IPS-20b (cell line): ENCODE data around the gene OR2AG2.

Source experiments
- H3K27ac ChIP-seq: one replicate; pipeline ENCODE4 v1.5.1; 2013; ENCODE audit warnings: low read length
- H3K27me3 ChIP-seq: 2 replicates; pipeline ENCODE4 v1.6.1; 2013; ENCODE audit warnings: mild to moderate bottlenecking, low read length, inconsistent platforms; ENCODE audit not compliant: insufficient read depth
- H3K36me3 ChIP-seq: 2 replicates; pipeline ENCODE4 v1.6.1; 2013; ENCODE audit warnings: low read depth, mild to moderate bottlenecking, inconsistent platforms, low read length, moderate library complexity; ENCODE audit not compliant: insufficient read depth
- H3K4me1 ChIP-seq: 2 replicates; pipeline ENCODE4 v1.6.1; 2013; ENCODE audit warnings: mild to moderate bottlenecking, control low read depth, inconsistent platforms, low read length, moderate library complexity; ENCODE audit not compliant: insufficient read depth
- H3K4me3 ChIP-seq: 2 replicates; pipeline ENCODE4 v1.5.1; 2013; ENCODE audit warnings: mild to moderate bottlenecking, low read length, inconsistent platforms
- H3K9ac ChIP-seq: 2 replicates; pipeline ENCODE4 v1.6.1; 2013; ENCODE audit warnings: low read depth, mild to moderate bottlenecking, inconsistent platforms, low read length, moderate library complexity
- H3K9me3 ChIP-seq: 2 replicates; pipeline ENCODE4 v1.6.1; 2013; ENCODE audit warnings: mild to moderate bottlenecking, low read depth, low read length, inconsistent platforms; ENCODE audit not compliant: insufficient read depth

OR2AG2 gene

DNA sequence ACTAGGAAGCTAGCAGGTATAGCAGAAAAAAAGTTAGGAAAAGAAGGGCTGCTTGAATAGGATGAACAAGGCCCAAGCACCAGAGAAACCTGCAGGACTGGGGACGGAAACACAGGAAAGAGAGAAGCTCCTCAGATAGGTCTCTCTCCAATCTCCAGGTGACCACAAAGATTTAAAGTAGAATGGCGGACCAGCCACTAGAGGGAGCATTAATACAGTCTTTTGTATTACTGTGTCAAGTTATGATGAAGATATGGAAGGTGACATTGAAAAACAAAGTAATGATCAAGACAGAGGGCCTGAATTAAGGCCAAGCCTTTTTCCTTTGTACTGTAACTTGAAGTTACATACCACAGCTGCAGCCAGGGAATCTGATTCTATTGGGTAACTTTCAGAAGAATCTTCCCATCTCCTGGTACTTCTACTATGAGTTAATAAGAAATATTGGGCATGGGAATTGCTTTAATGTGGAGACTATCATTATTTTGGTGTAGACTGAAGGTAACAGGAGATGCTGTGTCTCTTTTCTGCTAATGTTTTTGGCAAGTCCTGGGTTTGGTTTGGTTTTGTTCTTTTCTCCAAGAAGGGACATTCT lies 33.8 kb downstream of the OR2AG2 start:
- no peaks in the 10 kb centered on the region for H3K36me3 ChIP-seq
- no peaks in the 10 kb centered on the region for H3K27me3 ChIP-seq
- no peak overlapping the region for H3K9ac ChIP-seq
- H3K4me1 ChIP-seq: no peaks in the 10 kb centered on the region
- H3K27ac ChIP-seq: no peak overlapping the region
- no peak overlapping the region for H3K4me3 ChIP-seq
- H3K9me3 ChIP-seq: no peaks in the 10 kb centered on the region

DNA sequence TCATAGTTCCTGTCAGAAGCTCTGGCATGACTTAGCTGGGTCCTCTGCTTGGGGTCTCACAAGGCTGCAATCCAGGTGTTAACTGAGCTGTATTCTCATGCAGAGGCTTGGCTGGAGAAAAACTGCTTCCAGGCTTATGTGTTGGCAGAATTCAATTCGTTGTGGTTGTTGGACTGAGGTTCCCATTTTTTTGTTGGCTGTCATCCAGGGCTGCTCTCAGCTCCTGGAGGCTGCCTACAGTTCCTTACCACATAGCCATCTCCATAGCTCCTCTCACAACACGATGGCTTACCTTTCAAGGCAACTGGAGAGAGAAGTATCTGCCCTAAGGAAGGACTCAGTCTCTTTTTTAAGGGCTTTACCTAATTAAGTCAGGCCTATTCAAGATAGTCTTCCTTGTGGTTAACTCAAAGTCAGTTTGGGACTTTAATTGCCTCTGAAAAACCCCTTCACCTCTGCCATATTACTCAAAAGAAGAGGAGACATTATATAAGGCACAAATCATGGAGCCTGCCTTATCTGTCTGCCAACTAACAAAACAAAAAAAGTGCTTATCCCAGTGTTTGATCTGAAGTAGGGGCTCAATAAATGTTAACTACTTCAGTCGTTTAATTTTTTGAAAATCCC lies 35.2 kb downstream of the OR2AG2 start:
- no peaks in the 10 kb centered on the region for H3K27me3 ChIP-seq
- H3K27ac ChIP-seq: no peak overlapping the region

DNA sequence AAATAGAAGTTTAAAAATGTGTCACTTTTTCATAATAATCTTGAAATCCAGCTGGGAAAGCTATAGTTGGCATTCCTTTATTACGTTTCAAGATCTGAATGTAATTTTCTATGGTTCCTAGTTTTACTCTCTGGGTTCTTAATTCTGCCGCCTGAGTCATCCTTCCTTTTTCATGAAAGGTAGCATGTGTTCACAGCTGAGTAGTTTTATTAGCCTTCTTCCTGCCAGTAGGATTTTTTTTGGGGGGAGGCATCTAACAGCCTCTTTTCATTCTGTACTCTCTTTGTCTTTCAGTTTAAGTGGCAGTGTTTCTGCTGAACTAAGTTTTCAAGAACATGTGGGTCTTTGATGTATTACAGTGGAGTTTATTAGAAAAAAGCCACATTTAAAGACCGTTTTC lies 36.5 kb downstream of the OR2AG2 start:
- no peak overlapping the region for H3K9ac ChIP-seq
- no peaks in the 10 kb centered on the region for H3K9me3 ChIP-seq
- H3K27me3 ChIP-seq: no peaks in the 10 kb centered on the region
- H3K4me1 ChIP-seq: no peaks in the 10 kb centered on the region
- H3K4me3 ChIP-seq: no peak overlapping the region
- no peak overlapping the region for H3K27ac ChIP-seq
- no peaks in the 10 kb centered on the region for H3K36me3 ChIP-seq

More for the DNA sequence above, 35.2 kb downstream of the OR2AG2 start:
- H3K4me3 ChIP-seq: no peak overlapping the region
- no peaks in the 10 kb centered on the region for H3K4me1 ChIP-seq
- no peak overlapping the region for H3K9ac ChIP-seq
- no peaks in the 10 kb centered on the region for H3K36me3 ChIP-seq
- H3K9me3 ChIP-seq: no peaks in the 10 kb centered on the region

DNA sequence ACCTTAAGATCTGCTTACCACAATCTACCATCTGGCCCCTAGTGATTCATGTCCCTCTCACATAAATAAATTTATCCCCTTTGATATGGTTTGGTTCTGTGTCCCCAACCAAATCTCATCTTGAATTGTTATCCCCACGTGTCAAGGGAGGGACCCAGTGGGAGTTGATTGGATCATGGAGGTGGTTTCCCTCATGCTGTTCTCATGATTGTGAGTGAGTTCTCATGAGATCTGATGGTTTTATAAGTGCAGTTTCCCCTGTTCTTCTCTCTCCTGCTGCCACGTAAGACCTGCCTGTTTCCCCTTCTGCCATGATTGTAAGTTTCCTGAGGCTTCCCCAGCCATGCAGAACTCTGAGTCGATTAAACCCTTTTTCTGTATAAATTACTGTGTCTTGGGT lies 37.2 kb downstream of the OR2AG2 start:
- no peak overlapping the region for H3K27ac ChIP-seq
- no peaks in the 10 kb centered on the region for H3K27me3 ChIP-seq
- no peak overlapping the region for H3K4me3 ChIP-seq
- H3K4me1 ChIP-seq: no peaks in the 10 kb centered on the region
- no peaks in the 10 kb centered on the region for H3K9me3 ChIP-seq
- no peak overlapping the region for H3K9ac ChIP-seq
- no peaks in the 10 kb centered on the region for H3K36me3 ChIP-seq

DNA sequence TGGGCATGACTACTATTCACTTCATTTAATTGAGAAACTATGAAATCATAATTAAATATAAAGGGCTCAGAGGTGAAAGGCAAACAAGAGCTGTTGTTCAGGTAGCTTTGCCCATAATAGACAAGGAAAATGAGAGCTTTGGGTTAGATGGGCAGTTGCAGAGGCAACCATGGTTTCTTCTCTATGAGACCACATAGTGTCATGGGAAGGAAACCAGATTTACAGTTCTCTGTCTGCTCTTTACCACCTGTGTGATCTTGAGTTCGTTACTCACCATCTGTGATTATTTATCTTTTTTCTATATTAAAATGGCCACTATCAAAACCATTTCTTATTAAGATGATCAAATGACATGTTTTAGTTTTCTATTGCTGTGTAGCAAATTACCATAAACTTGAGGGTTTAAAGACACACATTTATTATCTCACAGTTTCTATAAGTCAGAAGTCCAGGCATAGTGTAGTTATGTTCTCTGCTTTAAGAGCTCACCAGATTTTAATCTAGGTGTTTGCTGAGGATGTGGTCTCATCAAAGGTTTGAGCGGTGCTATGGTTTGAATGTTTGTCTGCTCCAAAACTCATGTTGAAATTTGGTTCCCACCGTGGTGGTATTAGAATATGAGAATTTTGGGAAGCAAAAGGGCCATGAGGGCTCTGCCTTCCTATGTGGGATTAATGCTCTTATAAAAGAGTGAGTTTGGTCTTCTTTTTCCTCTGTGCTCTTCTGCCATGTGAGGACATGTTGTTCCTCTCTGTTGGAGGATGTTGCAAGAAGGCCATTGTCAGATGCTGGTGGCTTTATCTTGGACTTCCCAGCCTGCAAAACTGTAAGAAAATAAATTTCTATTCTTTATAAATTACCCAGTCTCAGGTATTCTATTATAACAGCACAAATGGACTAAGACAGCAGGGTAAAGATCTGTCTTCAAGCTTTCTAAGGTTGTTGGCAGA lies 38.2 kb downstream of the OR2AG2 start:
- Histone ChIP-seq H3K27ac (no peak overlapping the region), H3K36me3 (no peaks in the 10 kb centered on the region), H3K4me1 (no peaks in the 10 kb centered on the region), H3K4me3 (no peak overlapping the region), H3K9me3 (no peaks in the 10 kb centered on the region), H3K27me3 (no peaks in the 10 kb centered on the region), H3K9ac (no peak overlapping the region)

DNA sequence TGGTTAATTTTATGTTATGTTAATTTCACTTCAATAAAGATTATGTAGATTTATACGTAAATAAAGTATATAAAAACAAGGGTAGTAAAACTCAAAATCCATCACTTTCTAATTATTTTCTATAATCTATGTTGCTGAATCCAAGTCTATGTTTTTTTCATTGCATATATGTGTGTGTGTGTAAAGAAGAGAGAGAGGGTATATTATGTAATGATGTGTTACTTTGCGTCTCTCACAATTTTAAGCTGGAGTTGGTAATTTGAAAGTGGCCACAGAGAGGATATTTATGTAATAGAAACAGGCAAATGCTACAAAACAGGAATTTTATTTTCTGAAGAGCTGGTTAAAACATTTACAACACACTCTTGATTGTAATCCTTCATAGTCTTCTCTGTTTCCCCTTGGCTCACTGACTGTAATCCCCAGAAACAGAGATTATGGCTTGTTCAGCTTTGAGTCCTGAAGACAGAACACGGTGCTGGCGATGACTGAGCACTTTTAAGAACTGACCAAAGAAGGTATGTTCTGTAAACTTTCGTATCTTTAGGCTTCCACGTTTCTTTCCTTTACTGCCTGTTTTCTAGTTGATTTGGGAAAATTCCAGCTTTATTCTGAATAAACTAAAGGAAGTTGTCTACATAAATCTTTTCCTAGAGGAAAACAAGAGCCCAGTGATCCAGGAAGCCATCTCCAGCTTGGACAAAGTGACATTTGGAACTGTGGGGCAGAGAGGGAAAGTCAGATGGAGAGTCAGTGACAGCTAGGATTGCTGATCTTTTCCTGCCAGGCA lies 43.6 kb downstream of the OR2AG2 start:
- no peak overlapping the region for H3K9ac ChIP-seq

DNA sequence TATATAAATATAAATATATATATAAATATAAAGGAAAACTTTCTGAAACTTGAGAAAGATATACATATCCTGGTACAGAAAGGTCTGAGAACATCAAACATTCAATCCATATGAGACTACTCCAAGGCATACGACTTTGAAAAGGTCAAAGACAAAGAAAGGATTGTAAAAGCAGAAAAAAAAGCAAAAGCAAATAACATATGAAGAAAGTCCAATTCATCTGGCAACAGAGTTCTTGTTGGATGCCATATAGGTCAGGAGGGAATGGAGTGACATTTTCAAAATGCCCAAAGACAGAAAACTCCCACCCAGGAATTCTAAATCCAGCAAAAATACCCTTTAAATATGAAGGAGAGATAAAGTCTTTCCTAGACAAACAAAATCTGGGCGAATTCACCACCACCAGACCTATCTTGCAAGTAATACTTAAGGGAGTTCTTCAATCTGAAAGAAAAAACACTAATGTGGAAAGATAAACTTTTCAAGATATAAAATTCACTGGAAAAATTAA lies 46.3 kb downstream of the OR2AG2 start:
- H3K9ac ChIP-seq: no peak overlapping the region
- no peaks in the 10 kb centered on the region for H3K9me3 ChIP-seq
- no peak overlapping the region for H3K4me3 ChIP-seq
- H3K27ac ChIP-seq: no peak overlapping the region
- no peaks in the 10 kb centered on the region for H3K4me1 ChIP-seq
- H3K27me3 ChIP-seq: no peaks in the 10 kb centered on the region
- H3K36me3 ChIP-seq: no peaks in the 10 kb centered on the region

More for the DNA sequence above, 43.6 kb downstream of the OR2AG2 start:
- H3K36me3 ChIP-seq: no peaks in the 10 kb centered on the region
- H3K4me1 ChIP-seq: no peaks in the 10 kb centered on the region
- no peaks in the 10 kb centered on the region for H3K27me3 ChIP-seq
- H3K9me3 ChIP-seq: no peaks in the 10 kb centered on the region
- no peak overlapping the region for H3K27ac ChIP-seq
- no peak overlapping the region for H3K4me3 ChIP-seq

DNA sequence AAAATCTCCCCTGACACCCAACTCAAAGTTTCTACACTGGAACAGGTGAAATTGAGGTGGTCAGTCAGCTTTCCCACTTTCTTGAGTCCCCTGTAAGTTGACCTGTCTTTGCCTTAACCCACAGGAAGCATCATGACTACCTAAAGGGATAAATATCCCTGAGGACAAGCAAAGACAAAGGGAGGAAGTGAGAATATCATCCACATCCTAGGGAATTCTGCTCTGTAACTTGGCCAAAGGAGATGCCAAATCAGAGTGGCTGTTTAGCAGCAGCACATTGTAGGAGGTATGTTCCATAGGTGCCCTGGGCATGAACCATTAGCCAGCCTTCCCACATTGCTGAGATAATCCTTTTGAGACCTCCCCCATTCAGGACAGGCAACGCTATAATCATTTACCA lies 47.8 kb downstream of the OR2AG2 start:
- no peaks in the 10 kb centered on the region for H3K36me3 ChIP-seq
- no peak overlapping the region for H3K9ac ChIP-seq
- H3K27me3 ChIP-seq: no peaks in the 10 kb centered on the region
- no peaks in the 10 kb centered on the region for H3K9me3 ChIP-seq
- no peak overlapping the region for H3K4me3 ChIP-seq
- H3K27ac ChIP-seq: no peak overlapping the region
- H3K4me1 ChIP-seq: no peaks in the 10 kb centered on the region

DNA sequence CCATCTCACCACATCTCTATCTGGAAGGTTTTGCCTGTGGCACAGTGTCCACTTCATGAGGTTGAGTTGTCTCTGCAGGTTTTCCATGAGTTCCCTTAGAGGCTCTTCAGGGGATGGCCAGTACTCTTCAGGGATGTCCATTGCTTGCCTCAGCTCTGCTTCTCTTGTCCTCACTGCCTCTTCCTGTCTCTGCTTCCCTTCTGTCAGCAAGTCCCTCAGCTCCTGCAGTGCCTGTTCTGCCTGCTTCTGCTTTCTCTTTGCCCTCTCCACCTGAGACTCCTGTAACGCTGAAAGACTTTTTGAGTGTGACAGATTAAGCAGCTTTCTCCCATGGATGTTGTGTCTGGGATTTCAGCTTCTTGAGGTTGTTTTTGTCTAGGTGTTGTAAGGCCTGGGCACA lies 50.4 kb downstream of the OR2AG2 start:
- H3K27me3 ChIP-seq: no peaks in the 10 kb centered on the region
- no peak overlapping the region for H3K9ac ChIP-seq
- H3K27ac ChIP-seq: no peak overlapping the region
- H3K9me3 ChIP-seq: peaks cover 6% of the 10 kb centered on the region; the same call in 1 of the 2 replicates
- H3K4me1 ChIP-seq: no peaks in the 10 kb centered on the region
- no peak overlapping the region for H3K4me3 ChIP-seq
- no peaks in the 10 kb centered on the region for H3K36me3 ChIP-seq

DNA sequence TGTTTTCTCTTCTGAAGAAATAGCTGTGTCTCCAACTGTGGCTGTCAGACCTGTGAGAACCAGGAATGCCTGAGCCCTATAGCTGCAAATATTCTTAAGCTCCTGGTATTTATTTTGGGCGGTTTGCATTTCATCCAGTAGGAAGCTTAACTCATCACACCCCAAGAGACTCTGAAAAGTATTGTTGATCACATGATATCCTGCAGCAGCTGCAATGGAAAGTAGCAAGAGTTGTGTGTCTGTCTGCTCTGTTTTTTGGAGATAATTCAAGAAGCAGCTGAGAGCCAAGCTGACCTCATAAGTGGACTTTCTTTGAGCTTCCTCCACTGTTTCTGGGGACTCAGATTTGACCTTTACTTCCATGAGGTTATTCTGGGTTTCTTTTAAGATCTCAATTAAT lies 52.2 kb downstream of the OR2AG2 start:
- no peak overlapping the region for H3K4me3 ChIP-seq
- H3K27ac ChIP-seq: no peak overlapping the region
- no peaks in the 10 kb centered on the region for H3K4me1 ChIP-seq
- no peaks in the 10 kb centered on the region for H3K27me3 ChIP-seq
- H3K9me3 ChIP-seq: peaks cover 7% of the 10 kb centered on the region; the same call in 1 of the 2 replicates
- H3K36me3 ChIP-seq: no peaks in the 10 kb centered on the region
- H3K9ac ChIP-seq: no peak overlapping the region

DNA sequence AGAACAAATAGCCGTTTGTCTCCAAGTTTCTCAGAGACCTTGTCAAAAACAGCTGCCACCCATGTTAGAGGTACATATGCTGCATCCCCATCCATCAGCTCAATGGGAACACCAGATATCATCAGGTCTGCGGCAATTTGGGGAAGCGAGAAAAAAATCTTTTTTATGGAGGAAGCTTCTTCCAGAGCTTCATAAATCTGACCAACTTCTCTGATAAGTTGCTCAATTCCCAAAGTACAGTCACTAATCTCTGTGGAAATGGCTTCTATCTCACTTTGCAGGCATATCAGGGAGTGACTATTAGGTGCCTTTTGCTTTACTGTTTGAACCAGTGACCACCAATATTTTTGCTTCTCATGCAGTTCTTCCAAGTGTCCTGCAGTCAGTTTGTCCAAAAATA lies 54.4 kb downstream of the OR2AG2 start:
- Histone ChIP-seq H3K27ac (no peak overlapping the region), H3K9me3 (peaks cover 12% of the 10 kb centered on the region), H3K36me3 (no peaks in the 10 kb centered on the region), H3K9ac (no peak overlapping the region), H3K27me3 (no peaks in the 10 kb centered on the region), H3K4me3 (no peak overlapping the region), H3K4me1 (no peaks in the 10 kb centered on the region)
